GM20000 (cell line): ENCODE measurements around the gene PARD3.
A peak's percentile ranks its signal among the peaks of the same experiment; 100 is the strongest.

Source experiments
- DNase-seq: peaks from one replicate; pipeline ENCODE4 v3.0.0; 2012; ENCODE audit warnings: low spot score
- CTCF ChIP-seq: IDR thresholded peaks from 2 replicates; pipeline ENCODE4 v1.5.1; 2012; ENCODE audit warnings: mild to moderate bottlenecking, control low read depth; ENCODE audit errors: extremely low read depth, missing control alignments

The PARD3 gene

GRCh38 chr10:34815185-34816084 lies at the start of gene PARD3:
PARD3 (minus strand) TSS chr10:34815296; CDS start chr10:34814995, 301 bp downstream.
- peak; percentile 91 for DNase-seq
- TF ChIP-seq CTCF, result no peak

GRCh38 chr10:34864149-34865067 lies 49.3 kb upstream of the PARD3 start:
- DNase-seq, result no peak
- TF ChIP-seq CTCF, result no peak

- TF ChIP-seq CTCF, result no peak
- DNase-seq, result no peak
These were observed 47.8 kb upstream of the PARD3 start for GRCh38 chr10:34862892-34863291.

GRCh38 chr10:34861293-34862021 lies 46.4 kb upstream of the PARD3 start:
- TF ChIP-seq CTCF, result no peak
- no peak for DNase-seq

GRCh38 chr10:34859170-34859569 lies 44.1 kb upstream of the PARD3 start:
- no peak for DNase-seq
- no peak for TF ChIP-seq CTCF

- TF ChIP-seq CTCF, result no peak
- no peak for DNase-seq
These were observed 42.9 kb upstream of the PARD3 start for GRCh38 chr10:34858003-34858402.
